ENCODE results near the gene GCFC2.
A peak's percentile ranks its signal among the peaks of the same experiment; 100 is the strongest.

The GCFC2 gene

DNA sequence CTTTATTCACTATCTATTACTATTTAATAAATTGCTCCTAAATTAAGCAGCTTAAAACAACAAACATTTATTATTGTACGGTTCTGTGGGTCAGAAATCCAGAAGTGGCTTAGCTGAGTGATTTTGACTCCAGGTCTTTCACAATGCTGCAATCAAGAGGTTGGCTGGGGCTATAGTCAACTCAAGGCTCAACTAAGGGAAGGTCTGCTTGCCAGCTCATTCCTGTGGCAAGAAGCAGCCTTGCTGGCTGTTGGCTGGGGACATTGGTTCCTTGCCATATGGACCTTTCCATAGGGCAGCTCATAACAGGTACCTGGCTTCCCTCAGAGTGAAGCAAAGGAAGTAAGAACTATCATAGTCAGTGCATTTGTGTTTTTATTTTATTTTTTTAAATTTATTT is 69.1 kb downstream of the GCFC2 start:
- TF ChIP-seq, protein P1, sequence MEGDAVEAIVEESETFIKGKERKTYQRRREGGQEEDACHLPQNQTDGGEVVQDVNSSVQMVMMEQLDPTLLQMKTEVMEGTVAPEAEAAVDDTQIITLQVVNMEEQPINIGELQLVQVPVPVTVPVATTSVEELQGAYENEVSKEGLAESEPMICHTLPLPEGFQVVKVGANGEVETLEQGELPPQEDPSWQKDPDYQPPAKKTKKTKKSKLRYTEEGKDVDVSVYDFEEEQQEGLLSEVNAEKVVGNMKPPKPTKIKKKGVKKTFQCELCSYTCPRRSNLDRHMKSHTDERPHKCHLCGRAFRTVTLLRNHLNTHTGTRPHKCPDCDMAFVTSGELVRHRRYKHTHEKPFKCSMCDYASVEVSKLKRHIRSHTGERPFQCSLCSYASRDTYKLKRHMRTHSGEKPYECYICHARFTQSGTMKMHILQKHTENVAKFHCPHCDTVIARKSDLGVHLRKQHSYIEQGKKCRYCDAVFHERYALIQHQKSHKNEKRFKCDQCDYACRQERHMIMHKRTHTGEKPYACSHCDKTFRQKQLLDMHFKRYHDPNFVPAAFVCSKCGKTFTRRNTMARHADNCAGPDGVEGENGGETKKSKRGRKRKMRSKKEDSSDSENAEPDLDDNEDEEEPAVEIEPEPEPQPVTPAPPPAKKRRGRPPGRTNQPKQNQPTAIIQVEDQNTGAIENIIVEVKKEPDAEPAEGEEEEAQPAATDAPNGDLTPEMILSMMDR (IDR thresholded peaks at IDR 0.05; ENCODE audit: low read depth, low read length) = no peak
- no peak overlapping the region for H3K4me3 ChIP-seq (ENCODE audit: low read depth, low read length)

- TF ChIP-seq, protein P1 (IDR thresholded peaks at IDR 0.05; ENCODE audit: low read depth, low read length) = peak; percentile 100
- no peak overlapping the region for H3K4me3 ChIP-seq (ENCODE audit: low read depth, low read length)
These were observed 70.0 kb downstream of the GCFC2 start for GRCh38 chr2:75640621-75641121.

GRCh38 chr2:75637568-75637967 is 73.1 kb downstream of the GCFC2 start:
- TF ChIP-seq, protein P1 (IDR thresholded peaks at IDR 0.05; ENCODE audit: low read depth, low read length) = no peak
- H3K4me3 ChIP-seq (ENCODE audit: low read depth, low read length) = no peak overlapping the region

GRCh38 chr2:75634945-75635344 is 75.8 kb downstream of the GCFC2 start:
- TF ChIP-seq, protein P1 (IDR thresholded peaks at IDR 0.05; ENCODE audit: low read depth, low read length) = no peak
- no peak overlapping the region for H3K4me3 ChIP-seq (ENCODE audit: low read depth, low read length)

GRCh38 chr2:75633620-75634019 is 77.1 kb downstream of the GCFC2 start:
- no peak overlapping the region for H3K4me3 ChIP-seq (ENCODE audit: low read depth, low read length)
- TF ChIP-seq, protein P1 (IDR thresholded peaks at IDR 0.05; ENCODE audit: low read depth, low read length) = no peak

- TF ChIP-seq, protein P1 (IDR thresholded peaks at IDR 0.05; ENCODE audit: low read depth, low read length) = no peak
- H3K4me3 ChIP-seq (ENCODE audit: low read depth, low read length) = no peak overlapping the region
These were observed 77.9 kb downstream of the GCFC2 start for GRCh38 chr2:75632813-75633212.

- TF ChIP-seq, protein P1 (IDR thresholded peaks at IDR 0.05; ENCODE audit: low read depth, low read length) = no peak
- H3K4me3 ChIP-seq (ENCODE audit: low read depth, low read length) = no peak overlapping the region
These were observed 78.5 kb downstream of the GCFC2 start for GRCh38 chr2:75632091-75632701.
